ENCODE measurements around the gene TCTN1.
"Not testable (repeated sequence)": the region's sequence is repeated elsewhere in the genome, so short reads cannot be mapped to it uniquely, and the experiment has no call there.

TCTN1 gene

DNA sequence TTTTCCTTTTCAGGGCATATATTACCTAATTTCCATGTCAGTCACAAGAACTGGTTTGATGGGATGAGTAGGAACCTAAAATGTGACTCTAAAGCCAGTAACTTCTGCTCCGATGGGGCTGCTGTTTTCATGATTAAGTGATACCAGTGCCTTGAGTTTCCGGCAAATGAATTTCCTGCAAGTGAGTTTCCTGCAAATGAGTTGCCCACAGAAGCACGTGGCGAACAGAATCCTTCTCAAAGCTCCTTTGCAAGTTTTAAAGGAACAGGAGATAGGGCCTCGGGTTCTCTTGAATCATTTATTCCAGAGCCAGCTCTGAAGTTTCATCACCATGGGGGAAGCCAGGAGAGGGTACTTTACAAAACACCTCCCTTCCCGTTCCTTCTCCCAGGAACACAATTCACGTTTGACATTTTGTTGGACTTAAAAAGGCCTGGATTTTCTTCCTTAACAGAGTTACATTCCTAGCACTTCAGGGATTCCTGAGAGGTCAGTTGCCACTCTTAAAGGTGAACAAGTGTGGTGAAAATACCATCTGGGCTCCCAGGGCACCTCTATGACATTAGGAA lies 28.6 kb upstream of the TCTN1 start:
- DNase-seq (ENCODE audit: low read depth), result no peak

GRCh38 chr12:110587102-110587501 lies 26.8 kb upstream of the TCTN1 start:
- DNase-seq (ENCODE audit: low read depth), result not testable (repeated sequence)

- no peak for DNase-seq (ENCODE audit: low read depth)
Observed at GRCh38 chr12:110590059-110590458, 23.9 kb upstream of the TCTN1 start.

- DNase-seq (ENCODE audit: low read depth), result no peak
Observed at GRCh38 chr12:110590806-110591326, 23.1 kb upstream of the TCTN1 start.

- no peak for DNase-seq (ENCODE audit: low read depth)
Observed at GRCh38 chr12:110591451-110592051, 22.4 kb upstream of the TCTN1 start.

- no peak for DNase-seq (ENCODE audit: low read depth)
Observed at GRCh38 chr12:110592078-110592477, 21.9 kb upstream of the TCTN1 start.

GRCh38 chr12:110592919-110593318 lies 21.0 kb upstream of the TCTN1 start:
- DNase-seq (ENCODE audit: low read depth), result not testable (repeated sequence)

DNA sequence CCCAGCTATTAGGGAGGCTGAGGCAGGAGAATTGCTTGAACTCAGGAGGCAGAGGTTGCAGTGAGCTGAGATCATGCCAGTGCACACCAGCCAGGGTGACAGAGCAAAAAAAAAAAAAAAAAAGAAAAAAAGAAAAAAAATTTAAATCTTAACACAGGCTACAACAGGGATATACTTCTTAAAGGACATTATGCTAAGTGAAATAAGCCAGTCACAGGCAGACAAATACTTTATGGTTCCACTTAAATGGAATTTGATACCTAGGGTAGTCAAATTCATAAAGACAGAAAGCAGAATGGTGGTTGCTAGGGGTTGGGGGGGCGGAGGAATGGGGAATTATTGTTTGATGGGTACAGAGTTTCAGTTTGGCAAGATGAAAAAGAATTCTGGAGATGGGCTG lies 16.0 kb upstream of the TCTN1 start:
- DNase-seq (ENCODE audit: low read depth), result no peak

DNA sequence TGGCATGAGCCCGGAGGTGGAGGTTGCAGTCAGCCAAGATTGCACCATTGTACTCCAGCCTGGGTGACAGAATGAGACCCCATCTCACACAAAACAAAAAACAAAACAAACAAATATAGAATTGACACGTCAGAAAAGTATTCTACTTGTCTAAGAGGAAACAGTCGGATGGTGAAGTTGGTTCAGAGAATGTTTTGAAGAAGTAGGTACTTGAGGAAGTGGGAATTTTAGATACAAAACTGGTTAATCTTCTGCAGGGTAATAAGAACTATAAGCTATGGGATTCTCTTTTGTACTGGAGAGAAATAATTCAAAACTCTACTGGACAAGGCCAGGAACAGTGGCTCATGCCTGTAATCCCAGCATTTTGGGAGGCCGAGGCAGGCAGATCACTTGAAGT lies 14.6 kb upstream of the TCTN1 start:
- DNase-seq (ENCODE audit: low read depth), result no peak

DNA sequence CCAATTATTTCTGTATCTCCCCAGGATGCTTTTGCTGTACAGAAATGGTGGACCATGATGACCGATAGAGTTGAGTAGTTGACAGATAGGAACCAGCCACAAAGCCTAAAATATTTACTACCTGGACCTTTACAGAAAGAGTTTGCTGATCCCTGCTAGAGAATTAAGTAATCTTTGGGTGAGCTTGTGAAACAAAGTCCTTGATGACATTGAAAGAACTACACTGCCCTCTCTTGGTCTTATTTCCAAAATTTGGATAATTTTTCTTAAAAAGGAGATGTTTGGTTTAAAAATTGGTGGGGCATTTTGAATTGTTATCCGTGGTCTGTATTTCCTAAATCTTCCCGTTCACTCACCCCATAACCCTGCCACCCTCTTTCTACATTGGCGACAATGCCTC lies 13.7 kb upstream of the TCTN1 start:
- no peak for DNase-seq (ENCODE audit: low read depth)

DNA sequence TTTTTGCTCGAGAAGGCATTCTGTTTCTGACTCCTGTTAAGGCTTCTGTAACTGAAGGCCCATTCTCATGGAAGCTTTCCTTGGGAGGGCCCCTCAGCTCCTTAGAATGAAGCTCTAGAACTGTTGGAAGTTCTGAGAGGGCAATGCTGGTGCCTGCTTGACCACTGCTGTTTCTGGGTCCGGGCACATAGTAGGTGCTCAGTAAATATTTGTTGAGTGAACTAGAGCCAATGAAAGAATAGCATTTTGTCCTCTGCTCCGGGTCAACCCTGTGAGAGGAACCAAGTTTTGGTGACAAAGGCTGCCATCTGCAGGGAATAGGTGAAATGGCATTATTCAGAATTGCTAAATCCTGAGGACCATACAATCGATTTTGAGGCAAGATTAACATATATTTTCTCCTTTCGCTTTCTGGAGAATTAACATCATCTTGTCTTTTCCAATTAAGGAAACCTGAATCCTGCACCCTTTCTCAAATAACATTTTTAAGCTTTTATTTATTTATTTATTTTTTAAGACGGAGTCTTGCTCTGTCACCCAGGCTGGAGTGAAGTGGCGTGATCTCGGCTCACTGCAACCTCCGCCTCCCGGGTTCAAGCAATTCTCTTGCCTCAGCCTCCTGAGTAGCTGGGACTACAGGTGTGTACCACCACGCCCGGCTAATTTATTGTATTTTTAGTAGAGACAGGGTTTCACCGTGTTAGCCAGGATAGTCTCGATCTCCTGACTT lies 11.7 kb upstream of the TCTN1 start:
- not testable (repeated sequence) for DNase-seq (ENCODE audit: low read depth)

GRCh38 chr12:110606253-110606611 lies 7.7 kb upstream of the TCTN1 start:
- no peak for DNase-seq (ENCODE audit: low read depth)

DNA sequence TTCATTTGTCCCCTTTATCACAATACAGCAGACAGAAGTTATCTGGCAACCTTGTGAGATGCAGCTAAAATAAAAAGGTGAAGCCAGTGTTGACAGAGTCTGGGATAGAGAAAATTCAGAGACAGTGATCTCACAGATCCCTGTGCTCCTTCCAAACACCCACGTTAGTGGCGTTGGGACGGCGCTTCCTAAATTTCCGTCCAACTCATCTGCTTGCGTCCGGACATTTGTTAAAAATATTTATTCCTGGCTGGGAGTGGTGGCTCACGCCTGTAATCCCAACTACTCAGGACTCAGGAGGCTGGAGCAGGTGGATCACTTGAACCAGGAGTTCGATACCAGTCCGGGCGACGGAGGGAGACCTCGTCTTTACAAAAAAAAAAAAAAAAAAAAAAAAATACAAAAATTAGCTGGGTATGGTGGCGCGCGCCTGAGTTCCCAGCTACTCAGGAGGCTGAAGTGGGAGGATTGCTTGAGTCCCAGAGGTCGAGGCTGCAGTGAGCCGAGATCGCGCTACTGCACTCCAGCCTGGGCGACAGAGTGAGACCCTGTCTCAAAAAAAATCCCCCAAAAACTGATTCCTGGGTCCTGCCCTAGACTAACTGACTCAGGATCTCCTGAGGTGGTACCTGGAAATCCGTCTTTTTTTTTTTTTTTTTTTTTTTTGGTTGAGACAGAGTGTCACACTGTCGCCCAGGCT lies 708 bp upstream of the TCTN1 start:
- DNase-seq (ENCODE audit: low read depth), result no peak

DNA sequence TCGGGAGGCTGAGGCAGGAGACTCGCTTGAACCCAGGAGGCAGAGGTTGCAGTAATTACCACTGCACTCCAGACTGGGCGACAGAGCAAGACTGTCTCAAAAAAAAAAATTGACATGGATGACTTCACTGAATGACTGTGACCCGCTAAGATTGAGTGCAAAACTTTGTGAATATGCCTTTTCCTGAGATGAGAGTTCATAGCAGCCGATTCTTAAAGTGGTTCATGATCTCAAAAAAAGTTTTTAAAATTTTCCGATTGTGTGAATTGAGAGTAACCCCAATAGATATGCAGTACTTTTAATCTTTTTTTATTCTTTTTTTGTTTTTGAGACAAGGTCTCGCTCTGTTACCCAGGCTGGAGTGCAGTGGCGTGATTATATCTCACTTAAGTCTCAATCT lies 1.2 kb downstream of the TCTN1 start:
- DNase-seq (ENCODE audit: low read depth), result no peak

DNA sequence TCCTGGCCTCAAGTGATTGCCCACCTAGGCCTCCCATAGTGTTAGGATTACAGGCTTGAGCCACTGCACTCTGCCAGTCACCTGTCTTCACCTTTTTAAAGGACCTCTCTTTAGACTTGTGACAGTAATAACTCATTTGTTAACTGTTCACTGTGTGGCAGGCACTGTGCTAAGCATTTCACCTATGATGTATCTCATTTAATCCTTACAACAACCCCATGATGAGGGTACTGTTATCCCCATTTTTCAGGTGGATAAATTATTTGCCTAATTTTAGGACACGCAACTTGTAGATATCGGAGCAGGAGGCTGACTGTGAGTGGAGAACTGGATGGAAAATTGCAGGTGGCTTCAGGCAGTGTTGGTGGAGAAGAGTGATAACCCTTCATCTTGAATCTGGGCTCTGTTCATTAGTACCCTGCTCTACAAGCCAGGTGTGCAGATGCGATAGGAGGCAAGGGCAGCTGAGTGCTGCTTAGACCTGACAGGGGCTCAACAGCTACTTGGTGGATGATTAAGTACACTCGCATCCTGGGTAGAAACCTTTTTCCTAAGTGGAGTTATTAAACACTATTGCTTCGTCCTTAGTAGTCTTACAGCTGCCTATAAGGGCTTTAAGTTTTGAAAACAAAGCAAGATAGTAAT lies 2.7 kb downstream of the TCTN1 start:
- no peak for DNase-seq (ENCODE audit: low read depth)

GRCh38 chr12:110619534-110619953 lies 5.6 kb downstream of the TCTN1 start:
- no peak for DNase-seq (ENCODE audit: low read depth)

GRCh38 chr12:110622582-110622981 lies 8.7 kb downstream of the TCTN1 start:
- DNase-seq (ENCODE audit: low read depth), result no peak

- DNase-seq (ENCODE audit: low read depth), result no peak
Observed at GRCh38 chr12:110627500-110628195, 13.7 kb downstream of the TCTN1 start.

DNA sequence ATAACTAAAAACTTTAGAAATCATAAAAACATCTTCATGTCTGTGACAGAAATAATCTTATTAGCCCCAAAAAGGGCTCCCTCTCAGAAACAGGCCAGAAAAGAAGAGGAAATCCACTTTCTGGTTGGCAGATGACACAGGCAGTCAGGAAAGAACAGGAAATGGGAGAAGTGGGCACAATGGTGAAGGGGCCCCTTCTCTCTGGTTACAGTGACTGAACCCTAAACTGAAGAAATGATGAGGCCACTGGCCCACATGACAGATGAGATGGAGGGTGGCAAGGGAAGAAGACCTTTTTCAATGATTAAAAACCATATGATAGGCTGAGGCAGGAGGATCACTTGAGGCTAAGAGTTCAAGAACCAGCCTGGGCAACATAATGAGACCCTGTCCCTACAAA lies 21.1 kb downstream of the TCTN1 start:
- DNase-seq (ENCODE audit: low read depth), result no peak

GRCh38 chr12:110636516-110636915 lies 22.6 kb downstream of the TCTN1 start:
- no peak for DNase-seq (ENCODE audit: low read depth)

GRCh38 chr12:110637869-110638441 lies 24.0 kb downstream of the TCTN1 start:
- DNase-seq (ENCODE audit: low read depth), result no peak

All from non-pigmented ciliary epithelial cell (primary cell).